OCI-LY3 (cell line): ENCODE data around the gene RAD21L1.

Source experiments
- H2AFZ ChIP-seq: fragments of 200-600, 300-600 bp; shearing (Covaris generic); 2 replicates; pipeline ENCODE4 v1.6.0; 2014; ENCODE audit warnings: antibody characterized with exemption, low read depth, low read length
- H3K27ac ChIP-seq: fragments of 200-600, 300-600 bp; sonication (generic); 2 replicates; pipeline ENCODE4 v1.5.1; 2014; ENCODE audit warnings: mild to moderate bottlenecking, low read length, moderate library complexity, mixed read lengths
- H3K27me3 ChIP-seq: fragments of 200-600, 300-600 bp; sonication (generic); 2 replicates; pipeline ENCODE4 v1.6.1; 2014; ENCODE audit warnings: low read depth, low read length, mixed read lengths
- H3K36me3 ChIP-seq: fragments of 200-600, 300-600 bp; sonication (generic); replicated peaks from 2 replicates; pipeline ENCODE3; 2014; ENCODE audit warnings: low read depth, low read length, mixed read lengths
- H3K4me1 ChIP-seq: fragments of 300-600, 200-600 bp; sonication (generic); 2 replicates; pipeline ENCODE4 v1.6.1; 2014; ENCODE audit warnings: low read length, mixed read lengths
- H3K4me2 ChIP-seq: fragments of 200-600, 300-600 bp; sonication (generic); 2 replicates; pipeline ENCODE4 v1.6.1; 2014; ENCODE audit warnings: low read length, mixed read lengths
- H3K4me3 ChIP-seq: fragments of 300-600, 200-600 bp; sonication (generic); 2 replicates; pipeline ENCODE4 v1.5.1; 2014; ENCODE audit warnings: antibody characterized with exemption, mild to moderate bottlenecking, low read length, moderate library complexity
- H3K79me2 ChIP-seq: fragments of 300-600, 200-600 bp; shearing (Covaris generic); 2 replicates; pipeline ENCODE4 v1.6.1; 2014; ENCODE audit warnings: mild to moderate bottlenecking, low read length, mixed read lengths
- H3K9ac ChIP-seq: fragments of 300-600, 200-600 bp; shearing (Covaris generic); 2 replicates; pipeline ENCODE4 v1.6.0; 2014; ENCODE audit warnings: mild to moderate bottlenecking, low read length, moderate library complexity
- H3K9me3 ChIP-seq: fragments of 200-600, 300-600 bp; shearing (Covaris generic); 2 replicates; pipeline ENCODE4 v1.6.1; 2014; ENCODE audit warnings: low read length, mixed read lengths; ENCODE audit not compliant: insufficient read depth
- H4K20me1 ChIP-seq: fragments of 200-600, 300-600 bp; sonication (generic); 2 replicates; pipeline ENCODE4 v1.6.1; 2016; ENCODE audit warnings: low read length, mixed read lengths; ENCODE audit not compliant: insufficient read depth
- EZH2phosphoT487 ChIP-seq: fragments of 200-600 bp; shearing (Covaris generic); IDR thresholded peaks from 2 replicates; pipeline ENCODE4 v1.6.1; 2018; ENCODE audit warnings: antibody characterized with exemption, mixed run types, low read depth
- TF ChIP-seq, protein P1 (sequence below): fragments of 200-600, 300-600 bp; sonication (generic); IDR thresholded peaks from 2 replicates; pipeline ENCODE4 v1.5.1; 2014; ENCODE audit warnings: antibody characterized with exemption, low read length, low read depth

The RAD21L1 gene

DNA sequence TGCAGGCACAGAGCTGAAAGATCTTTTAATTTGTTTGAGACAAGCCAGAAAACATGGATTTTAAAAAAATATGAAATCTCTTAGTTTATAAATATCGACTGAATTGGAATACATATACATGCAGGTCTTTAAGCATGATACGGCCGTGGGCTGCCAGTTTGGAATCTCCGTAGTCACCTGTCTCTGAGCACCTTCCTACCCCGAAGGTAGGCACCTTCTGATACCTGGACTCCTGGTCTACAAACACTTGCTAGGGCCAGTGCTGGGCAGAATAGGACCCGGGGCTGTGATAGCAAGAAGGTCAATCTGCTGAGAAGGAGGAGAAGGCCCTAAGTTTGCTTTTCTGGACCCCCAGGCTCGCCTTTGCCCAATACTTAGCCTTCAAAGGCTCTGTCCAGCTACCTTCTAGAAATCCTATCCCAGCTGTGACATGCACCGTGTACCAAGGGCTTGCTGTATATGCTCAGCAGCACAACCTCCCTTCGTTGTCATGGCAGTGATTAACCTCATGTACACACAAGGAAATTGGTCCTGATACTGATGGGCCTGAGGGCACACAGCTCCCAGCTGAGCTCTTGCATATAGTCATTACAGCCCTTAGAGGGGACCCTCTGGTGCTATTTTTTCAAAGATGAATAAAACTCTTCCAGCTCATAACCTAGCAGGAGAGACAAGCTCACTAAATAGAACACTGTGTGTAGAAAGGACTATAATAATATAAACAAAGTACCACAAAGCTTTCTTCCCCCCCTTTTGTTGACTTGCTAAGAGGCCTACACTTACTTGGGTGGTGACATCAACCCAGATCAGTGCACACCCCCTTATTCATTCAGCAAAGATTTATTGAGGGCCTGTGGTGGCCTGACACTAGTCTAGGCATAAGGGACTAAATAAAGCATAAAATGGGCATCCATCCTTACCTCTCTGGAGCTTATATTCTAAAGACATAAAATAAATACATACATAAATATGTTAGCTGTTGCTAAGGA is 58.0 kb downstream of the RAD21L1 start:
- no peak for TF ChIP-seq EZH2phosphoT487
- TF ChIP-seq, protein P1, sequence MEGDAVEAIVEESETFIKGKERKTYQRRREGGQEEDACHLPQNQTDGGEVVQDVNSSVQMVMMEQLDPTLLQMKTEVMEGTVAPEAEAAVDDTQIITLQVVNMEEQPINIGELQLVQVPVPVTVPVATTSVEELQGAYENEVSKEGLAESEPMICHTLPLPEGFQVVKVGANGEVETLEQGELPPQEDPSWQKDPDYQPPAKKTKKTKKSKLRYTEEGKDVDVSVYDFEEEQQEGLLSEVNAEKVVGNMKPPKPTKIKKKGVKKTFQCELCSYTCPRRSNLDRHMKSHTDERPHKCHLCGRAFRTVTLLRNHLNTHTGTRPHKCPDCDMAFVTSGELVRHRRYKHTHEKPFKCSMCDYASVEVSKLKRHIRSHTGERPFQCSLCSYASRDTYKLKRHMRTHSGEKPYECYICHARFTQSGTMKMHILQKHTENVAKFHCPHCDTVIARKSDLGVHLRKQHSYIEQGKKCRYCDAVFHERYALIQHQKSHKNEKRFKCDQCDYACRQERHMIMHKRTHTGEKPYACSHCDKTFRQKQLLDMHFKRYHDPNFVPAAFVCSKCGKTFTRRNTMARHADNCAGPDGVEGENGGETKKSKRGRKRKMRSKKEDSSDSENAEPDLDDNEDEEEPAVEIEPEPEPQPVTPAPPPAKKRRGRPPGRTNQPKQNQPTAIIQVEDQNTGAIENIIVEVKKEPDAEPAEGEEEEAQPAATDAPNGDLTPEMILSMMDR = no peak
- Histone ChIP-seq H2AFZ (no peak overlapping the region), H3K27ac (no peak overlapping the region), H3K9me3 (no peaks in the 10 kb centered on the region), H3K4me3 (no peak overlapping the region), H3K27me3 (no peaks in the 10 kb centered on the region), H3K79me2 (no peaks in the 10 kb centered on the region), H3K36me3 (no peaks in the 10 kb centered on the region), H3K9ac (no peak overlapping the region), H4K20me1 (no peaks in the 10 kb centered on the region; the same call in 1 of the 2 replicates), H3K4me1 (peaks cover 6% of the 10 kb centered on the region), H3K4me2 (no peak overlapping the region)

DNA sequence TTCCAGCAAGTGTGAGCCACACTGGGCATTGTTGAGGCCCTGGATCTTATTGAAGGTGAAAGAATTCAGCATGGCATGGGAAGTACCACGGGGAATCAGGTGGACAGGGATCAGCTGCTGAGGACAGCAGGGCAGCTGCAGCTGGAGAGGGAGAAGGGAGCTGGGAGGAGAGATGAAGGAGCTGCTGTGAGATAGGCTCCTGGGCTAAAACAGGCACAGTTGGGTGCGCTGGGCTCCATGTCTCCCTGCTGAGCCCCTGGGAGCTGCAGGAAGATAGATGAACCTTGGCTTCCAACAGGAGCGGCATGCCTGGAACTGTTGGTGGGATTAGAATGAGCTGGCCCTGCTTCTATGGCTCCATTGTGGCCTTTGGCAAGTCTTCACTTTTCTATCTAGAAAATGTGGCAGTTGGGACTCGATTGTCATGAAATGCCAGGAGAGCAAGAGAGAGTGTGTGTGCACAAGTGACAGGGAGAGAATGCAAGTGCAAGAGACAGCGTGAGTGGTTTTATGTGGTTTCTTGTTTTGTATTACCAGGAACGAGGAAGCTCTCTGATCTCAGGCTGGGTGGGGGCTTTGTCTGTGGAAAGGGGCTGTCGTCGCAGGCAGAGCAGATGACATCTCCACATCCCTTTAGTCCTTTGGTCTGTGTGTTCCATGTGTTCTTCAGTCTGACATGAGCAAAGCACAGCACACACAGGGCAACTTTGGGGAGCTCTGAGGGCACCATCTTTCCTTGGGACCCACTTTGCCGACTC is 60.6 kb downstream of the RAD21L1 start:
- Histone ChIP-seq H3K79me2 (no peaks in the 10 kb centered on the region), H3K4me2 (no peak overlapping the region), H4K20me1 (no peaks in the 10 kb centered on the region), H3K36me3 (no peaks in the 10 kb centered on the region), H2AFZ (no peak overlapping the region), H3K4me1 (no peaks in the 10 kb centered on the region), H3K27ac (no peak overlapping the region), H3K9me3 (no peaks in the 10 kb centered on the region), H3K9ac (no peak overlapping the region), H3K4me3 (no peak overlapping the region), H3K27me3 (no peaks in the 10 kb centered on the region)
- no peak for TF ChIP-seq EZH2phosphoT487
- TF ChIP-seq, protein P1 = no peak

DNA sequence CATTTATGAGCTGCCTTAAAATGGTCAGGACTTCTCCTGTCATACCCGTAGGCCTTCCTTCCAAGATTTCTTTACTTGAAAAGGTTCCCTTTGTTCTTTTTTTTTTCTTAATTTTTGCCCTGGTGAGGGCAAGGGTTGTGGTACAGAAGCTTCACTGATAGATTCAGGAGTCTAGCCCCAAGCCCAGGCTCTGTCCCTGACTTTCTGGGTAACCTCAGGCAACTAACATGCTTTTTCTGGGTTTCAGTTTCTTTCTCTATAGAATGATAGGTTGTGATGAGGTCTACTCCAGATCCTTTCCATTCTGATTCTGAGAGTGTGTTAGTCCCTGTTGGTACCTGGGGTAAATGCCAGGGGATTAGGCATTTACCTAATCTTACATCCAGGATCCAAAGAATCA is 61.5 kb downstream of the RAD21L1 start:
- H3K4me2 ChIP-seq = no peak overlapping the region
- no peak overlapping the region for H2AFZ ChIP-seq
- H3K4me1 ChIP-seq = no peaks in the 10 kb centered on the region

More for the DNA sequence above, 61.5 kb downstream of the RAD21L1 start:
- Histone ChIP-seq H3K9me3 (no peaks in the 10 kb centered on the region), H3K36me3 (no peaks in the 10 kb centered on the region), H3K27ac (no peak overlapping the region), H3K9ac (no peak overlapping the region), H3K4me3 (no peak overlapping the region), H3K27me3 (no peaks in the 10 kb centered on the region), H4K20me1 (no peaks in the 10 kb centered on the region), H3K79me2 (no peaks in the 10 kb centered on the region)
- TF ChIP-seq EZH2phosphoT487 = no peak
- TF ChIP-seq, protein P1 = no peak
